Mammary epithelial cell (primary cell): ENCODE data around the gene HBM.
"Not testable (repeated sequence)": the region's sequence is repeated elsewhere in the genome, so short reads cannot be mapped to it uniquely, and the experiment has no call there.

ENCODE experiments used
- EZH2 ChIP-seq: IDR thresholded peaks from 2 replicates; pipeline ENCODE4 v1.6.1; 2012; ENCODE audit warnings: low read length, inconsistent platforms, borderline replicate concordance
- TF ChIP-seq, protein P1 (sequence below), 2 donors: IDR thresholded peaks in 1 of 2; conservative IDR thresholded peaks in 1 of 2; 2 replicates each; pipeline ENCODE4 v1.5.1; 2011 to 2012; ENCODE audit warnings: inconsistent platforms in 2 of 2, low read length in 2 of 2, mild to moderate bottlenecking in 2 of 2, control low read depth in 1 of 2, low read depth in 1 of 2; ENCODE audit not compliant: insufficient read depth in 1 of 2; ENCODE audit errors: extremely low read depth in 1 of 2

- TF ChIP-seq, protein P1, sequence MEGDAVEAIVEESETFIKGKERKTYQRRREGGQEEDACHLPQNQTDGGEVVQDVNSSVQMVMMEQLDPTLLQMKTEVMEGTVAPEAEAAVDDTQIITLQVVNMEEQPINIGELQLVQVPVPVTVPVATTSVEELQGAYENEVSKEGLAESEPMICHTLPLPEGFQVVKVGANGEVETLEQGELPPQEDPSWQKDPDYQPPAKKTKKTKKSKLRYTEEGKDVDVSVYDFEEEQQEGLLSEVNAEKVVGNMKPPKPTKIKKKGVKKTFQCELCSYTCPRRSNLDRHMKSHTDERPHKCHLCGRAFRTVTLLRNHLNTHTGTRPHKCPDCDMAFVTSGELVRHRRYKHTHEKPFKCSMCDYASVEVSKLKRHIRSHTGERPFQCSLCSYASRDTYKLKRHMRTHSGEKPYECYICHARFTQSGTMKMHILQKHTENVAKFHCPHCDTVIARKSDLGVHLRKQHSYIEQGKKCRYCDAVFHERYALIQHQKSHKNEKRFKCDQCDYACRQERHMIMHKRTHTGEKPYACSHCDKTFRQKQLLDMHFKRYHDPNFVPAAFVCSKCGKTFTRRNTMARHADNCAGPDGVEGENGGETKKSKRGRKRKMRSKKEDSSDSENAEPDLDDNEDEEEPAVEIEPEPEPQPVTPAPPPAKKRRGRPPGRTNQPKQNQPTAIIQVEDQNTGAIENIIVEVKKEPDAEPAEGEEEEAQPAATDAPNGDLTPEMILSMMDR (conservative IDR thresholded peaks at IDR 0.05 in 1 of 2, IDR thresholded peaks at IDR 0.05 in 1 of 2; ENCODE audit: extremely low read depth in 1 of 2, insufficient read depth in 1 of 2, low read depth in 1 of 2, low read length in 2 of 2): not testable (repeated sequence)
- not testable (repeated sequence) for TF ChIP-seq EZH2
Observed at GRCh38 chr16:160242-160641, 5.5 kb upstream of the HBM start.
